HG02642 (cell line): ENCODE results near the gene PCBP4.

Experiments
- ATAC-seq: cut with Tn5 transposase; IDR thresholded peaks from one replicate; pipeline ENCODE4 v1.9.1; 2021; ENCODE audit warnings: mild to moderate bottlenecking; ENCODE audit not compliant: unreplicated experiment, poor library complexity

PCBP4 gene

GRCh38 chr3:51958603-51959521 is 8.4 kb downstream of the PCBP4 start:
- no peak for ATAC-seq

- no peak for ATAC-seq
Observed at GRCh38 chr3:51957520-51958205, 9.6 kb downstream of the PCBP4 start.

GRCh38 chr3:51955893-51956770 is 11.1 kb downstream of the PCBP4 start:
- ATAC-seq: no peak

GRCh38 chr3:51955175-51955892 is 11.9 kb downstream of the PCBP4 start, which contains the start of gene GPR62:
TSS of gene GPR62 (plus strand) at chr3:51955381. CDS start at chr3:51955653, 272 bp downstream.
- no peak for ATAC-seq

- no peak for ATAC-seq
Observed at GRCh38 chr3:51954713-51955112, 12.5 kb downstream of the PCBP4 start.

GRCh38 chr3:51954105-51954504 is 13.1 kb downstream of the PCBP4 start:
- no peak for ATAC-seq

GRCh38 chr3:51953445-51953844 is 13.8 kb downstream of the PCBP4 start:
- no peak for ATAC-seq

- no peak for ATAC-seq
Observed at GRCh38 chr3:51950899-51951298, 16.4 kb downstream of the PCBP4 start.

- ATAC-seq: no peak
Observed at GRCh38 chr3:51949121-51949520, 18.1 kb downstream of the PCBP4 start.

GRCh38 chr3:51948016-51948580 is 19.2 kb downstream of the PCBP4 start:
- ATAC-seq: no peak

GRCh38 chr3:51947215-51947900 is 19.9 kb downstream of the PCBP4 start:
- no peak for ATAC-seq

GRCh38 chr3:51946796-51947195 is 20.5 kb downstream of the PCBP4 start:
- no peak for ATAC-seq

GRCh38 chr3:51945926-51946705 is 21.1 kb downstream of the PCBP4 start:
- ATAC-seq: no peak

- ATAC-seq: no peak
Observed at GRCh38 chr3:51945031-51945840, 22.0 kb downstream of the PCBP4 start.

- ATAC-seq: no peak
Observed at GRCh38 chr3:51944451-51945021, 22.7 kb downstream of the PCBP4 start.

- ATAC-seq: no peak
Observed at GRCh38 chr3:51943451-51944391, 23.5 kb downstream of the PCBP4 start.
